Stimulated activated CD8-positive, alpha-beta memory T cell treated with anti-CD3 and anti-CD28 coated beads, Interleukin-15, amount 100 ng/mL, for 4 hours (primary cell): ENCODE results near the gene LMCD1.

ENCODE experiments used
- DNase-seq, 2 donors: peaks; one replicate each; pipeline ENCODE4 v3.0.0-alpha.2; 2020; ENCODE audit warnings: low read depth in 2 of 2

Gene LMCD1

DNA sequence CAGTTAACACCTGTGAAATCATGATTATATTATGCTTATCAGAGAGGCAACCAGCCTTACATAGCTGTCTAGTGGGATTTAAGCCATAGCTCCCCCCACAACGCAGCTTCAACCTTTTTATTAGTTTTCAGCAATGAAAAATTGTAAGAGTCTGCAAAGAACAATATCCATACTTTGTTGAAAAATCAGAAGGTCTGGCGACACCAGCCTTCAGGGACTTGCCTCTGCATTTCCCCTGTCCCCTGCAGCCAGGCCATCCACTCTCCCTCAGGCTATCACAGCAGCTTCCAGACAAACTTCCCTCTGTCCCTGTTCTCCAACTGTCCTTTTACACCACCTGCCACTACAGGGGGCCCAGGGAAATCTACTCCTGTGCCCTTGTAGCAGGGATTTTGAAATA, 83.0 kb downstream of the LMCD1 start:
- DNase-seq, result no peak

GRCh38 chr3:8589880-8590556, 88.4 kb downstream of the LMCD1 start:
- DNase-seq, result no peak

DNA sequence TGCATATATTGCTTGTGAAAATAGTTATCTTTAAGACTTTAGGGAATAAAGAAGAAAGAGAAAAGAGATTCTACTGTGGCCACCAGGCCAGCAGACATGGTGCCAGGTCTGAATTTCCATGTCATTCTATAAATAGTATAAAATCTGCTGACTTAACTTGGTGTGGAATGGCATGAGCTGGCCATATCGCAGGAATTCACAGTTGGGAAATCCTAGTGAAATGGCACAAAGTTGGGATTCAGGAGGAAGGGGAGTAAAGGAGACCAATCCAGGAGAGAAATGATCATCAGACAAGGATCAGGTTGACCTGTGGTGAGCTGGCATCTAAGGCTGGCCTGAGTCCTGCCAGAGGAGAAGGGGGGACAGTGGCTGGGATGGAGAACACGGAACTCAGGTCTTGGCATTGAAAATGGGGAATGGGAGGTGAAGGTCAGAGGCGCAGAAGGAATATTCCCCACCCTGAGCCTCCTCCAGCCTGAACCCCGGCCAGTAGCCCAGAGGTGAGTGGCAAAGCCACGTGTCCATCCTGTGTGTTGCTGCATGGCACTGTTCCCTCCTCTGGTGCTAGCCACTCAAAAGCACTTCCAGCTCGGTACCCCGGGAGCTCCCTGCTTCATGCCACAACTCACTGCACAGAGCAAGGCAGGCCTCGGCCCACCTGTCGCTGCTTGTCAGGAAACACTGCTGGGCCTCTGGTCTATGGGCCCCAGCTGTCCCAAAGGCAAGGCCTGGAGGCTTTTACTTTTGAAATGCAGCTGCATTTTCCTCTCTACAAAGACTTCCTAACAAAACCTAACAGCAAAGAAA, 91.6 kb downstream of the LMCD1 start:
- no peak for DNase-seq

- no peak for DNase-seq
Observed at GRCh38 chr3:8595252-8595651, 93.6 kb downstream of the LMCD1 start.

GRCh38 chr3:8595695-8596115, 94.1 kb downstream of the LMCD1 start:
- no peak for DNase-seq

- no peak for DNase-seq
Observed at GRCh38 chr3:8596321-8597218, 94.9 kb downstream of the LMCD1 start.

GRCh38 chr3:8597219-8597853, 95.7 kb downstream of the LMCD1 start:
- DNase-seq, result no peak

GRCh38 chr3:8599146-8599545, 97.5 kb downstream of the LMCD1 start:
- DNase-seq, result no peak

- no peak for DNase-seq
Observed at GRCh38 chr3:8600457-8600856, 98.8 kb downstream of the LMCD1 start.

DNA sequence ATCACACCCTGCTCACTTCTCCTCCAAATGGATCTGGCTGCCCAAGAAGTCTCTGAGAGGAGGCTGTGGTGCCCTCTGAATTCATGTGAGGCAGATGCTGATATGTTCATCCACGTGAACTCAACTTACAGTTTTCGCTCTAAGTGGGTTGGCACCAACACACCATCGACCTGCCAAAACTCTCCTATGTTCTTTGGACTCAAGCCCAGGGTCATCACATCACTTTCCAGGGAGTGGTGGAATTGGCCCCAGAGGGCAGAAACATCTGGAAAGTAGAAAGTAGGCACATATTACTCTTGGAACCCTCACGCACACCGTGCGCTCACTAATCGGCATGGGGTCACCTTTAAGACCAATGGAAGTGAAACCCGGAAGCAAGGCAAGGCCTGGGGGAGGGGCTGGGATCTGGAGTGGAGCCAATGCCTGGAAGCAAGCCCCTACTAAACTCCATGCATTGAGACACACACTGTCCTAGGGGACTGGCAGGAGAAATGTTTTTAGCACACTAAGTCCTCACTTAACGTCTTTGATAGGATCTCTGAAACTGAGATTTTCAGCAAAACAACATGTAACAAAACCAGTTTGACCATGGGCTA, 101.6 kb downstream of the LMCD1 start:
- DNase-seq, result no peak

DNA sequence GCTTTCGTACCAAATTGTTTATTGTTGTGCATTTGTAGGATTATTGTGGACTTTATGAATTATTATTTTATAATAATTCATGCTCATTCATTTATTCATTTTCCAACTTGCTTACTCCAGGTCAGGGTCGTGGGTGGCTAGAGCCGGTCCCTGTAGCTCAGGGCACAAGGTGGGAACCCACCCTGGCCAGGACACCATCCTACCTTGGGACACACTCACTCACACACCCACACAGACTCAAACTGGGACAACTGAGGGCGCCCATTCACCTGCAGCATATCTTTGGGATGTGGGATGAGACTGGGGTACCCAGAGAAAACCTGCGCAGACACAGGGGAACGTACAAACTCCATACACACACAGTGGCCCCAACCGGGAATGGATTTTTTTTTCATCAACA, 102.4 kb downstream of the LMCD1 start:
- DNase-seq, result no peak

DNA sequence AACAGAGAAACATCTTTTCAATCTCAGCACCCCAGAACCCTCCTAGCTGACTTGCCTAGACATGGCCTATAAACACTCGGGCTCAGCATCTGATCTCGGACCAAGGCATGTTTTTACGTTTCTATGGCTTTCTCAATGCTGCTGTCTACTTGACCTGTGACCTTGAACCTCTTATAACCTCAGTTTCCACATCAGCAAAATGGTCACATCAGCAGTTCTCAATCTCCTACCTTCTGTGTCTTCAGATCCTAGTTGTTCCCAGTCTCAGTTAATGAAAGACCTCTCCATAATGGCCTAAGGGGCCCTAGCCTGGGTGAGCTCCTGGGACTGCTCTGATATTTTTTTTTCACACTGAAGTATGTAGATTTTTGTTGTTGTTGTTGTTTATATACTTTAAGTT, 103.4 kb downstream of the LMCD1 start:
- no peak for DNase-seq

- DNase-seq, result no peak
Observed at GRCh38 chr3:8606701-8607231, 105.1 kb downstream of the LMCD1 start.

GRCh38 chr3:8607234-8608040, 105.8 kb downstream of the LMCD1 start:
- no peak for DNase-seq

GRCh38 chr3:8608041-8608790, 106.6 kb downstream of the LMCD1 start:
- no peak for DNase-seq

DNA sequence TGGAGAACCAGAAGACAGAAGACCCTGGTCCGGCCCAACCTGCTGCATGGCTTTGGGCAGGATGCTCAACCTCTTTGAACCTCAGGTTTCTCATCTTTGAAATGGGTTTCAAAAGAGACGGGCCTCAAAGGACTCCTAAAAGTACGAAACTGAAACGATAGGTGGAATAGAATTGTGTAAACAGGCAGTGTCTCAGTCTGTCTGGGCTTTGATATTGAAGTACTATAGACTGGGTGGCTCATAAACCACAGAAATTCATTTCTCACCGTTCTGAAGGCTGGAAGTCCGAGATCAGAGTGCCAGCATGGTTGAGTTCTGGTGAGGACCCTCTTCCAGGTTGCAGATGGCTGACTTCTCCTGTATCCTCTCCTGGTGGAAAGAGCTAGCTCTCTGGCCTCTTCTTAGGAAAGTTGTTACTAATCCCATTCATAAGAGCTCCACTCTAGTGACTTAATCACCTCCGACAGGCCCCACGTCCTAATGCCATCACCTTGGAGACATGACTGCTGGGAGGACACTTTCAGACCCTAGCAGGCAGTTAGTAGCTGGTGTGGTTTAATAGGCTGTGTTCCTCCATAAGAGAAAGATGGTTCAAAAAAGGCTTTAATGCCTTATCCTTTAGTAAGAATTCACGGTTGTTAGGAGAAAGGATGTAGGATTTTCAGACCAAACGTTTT, 107.3 kb downstream of the LMCD1 start:
- no peak for DNase-seq

DNA sequence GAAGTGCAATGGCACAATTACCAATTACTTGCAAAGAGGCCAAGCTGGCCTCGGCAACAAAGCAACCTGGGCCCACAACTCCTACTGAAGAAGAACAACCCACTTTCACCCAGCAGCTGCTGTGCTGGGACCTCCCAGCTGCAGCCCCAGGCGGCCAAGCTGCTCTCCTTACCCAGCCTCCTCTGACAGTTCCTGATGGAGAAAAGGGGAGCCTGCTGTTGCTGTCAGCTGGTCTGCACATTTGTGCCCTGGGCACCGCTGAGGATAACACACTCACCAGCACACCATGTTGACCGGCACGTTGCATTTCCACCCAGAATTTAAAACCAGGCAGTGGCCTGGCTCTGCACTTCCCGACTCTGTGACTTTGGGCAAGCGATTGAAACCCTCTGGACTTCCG, 109.3 kb downstream of the LMCD1 start:
- DNase-seq, result no peak

GRCh38 chr3:8617921-8618320, 116.3 kb downstream of the LMCD1 start:
- DNase-seq, result no peak

DNA sequence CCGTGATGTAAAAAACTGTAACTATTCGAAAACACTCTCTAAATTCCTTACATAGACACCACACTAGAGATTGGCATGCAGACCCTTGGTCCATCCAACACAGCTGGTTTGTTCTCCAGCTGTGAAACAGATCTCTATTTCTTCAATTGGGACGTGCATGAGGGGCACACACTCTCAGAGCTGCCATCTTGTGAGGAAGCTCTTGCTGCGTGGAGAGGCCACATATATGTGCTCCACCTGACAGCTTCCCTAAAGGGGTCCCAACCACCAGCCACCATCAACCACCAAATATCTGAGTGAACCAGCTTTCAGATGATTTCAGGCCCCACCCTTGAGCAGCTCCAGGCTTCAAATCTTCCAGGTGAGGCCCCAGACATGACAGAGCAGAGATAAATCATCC, 117.3 kb downstream of the LMCD1 start:
- no peak for DNase-seq
